H1 (cell line): ENCODE results near the gene WEE1.
"Not testable (repeated sequence)": the region's sequence is repeated elsewhere in the genome, so short reads cannot be mapped to it uniquely, and the experiment has no call there.

Experiments
- BCL11A ChIP-seq, 2 experiments: IDR thresholded peaks; one replicate each; pipeline ENCODE4 v1.6.1; 2011; ENCODE audit warnings: low read depth in 2 of 2, low read length in 2 of 2, mild to moderate bottlenecking in 2 of 2
- BRCA1 ChIP-seq: IDR thresholded peaks from 2 replicates; pipeline ENCODE4 v1.6.1; 2012; ENCODE audit warnings: low read depth, low read length, improper control_type of control experiment
- CTCF ChIP-seq, 3 experiments: IDR thresholded peaks; 1 replicate in 2 of 3; 2 replicates in 1 of 3; pipeline versions ENCODE4 v1.5.1 to v1.6.1; 2011; ENCODE audit warnings: low read length in 3 of 3, mild to moderate bottlenecking in 3 of 3, inconsistent platforms in 2 of 3, low read depth in 1 of 3, moderate library complexity in 1 of 3; ENCODE audit not compliant: insufficient read depth in 1 of 3; ENCODE audit errors: control extremely low read depth in 1 of 3
- EP300 ChIP-seq, 2 experiments: IDR thresholded peaks; 1 replicate in 1 of 2; 2 replicates in 1 of 2; pipeline ENCODE4 v1.6.1; 2011 to 2012; ENCODE audit warnings: low read depth in 2 of 2, low read length in 2 of 2, mild to moderate bottlenecking in 2 of 2, borderline replicate concordance in 1 of 2, inconsistent platforms in 1 of 2, moderate library complexity in 1 of 2
- EZH2 ChIP-seq: fragments of 200-600 bp; sonication (generic); IDR thresholded peaks from 2 replicates; pipeline ENCODE4 v1.7.1; 2012; ENCODE audit warnings: low read depth, mild to moderate bottlenecking, moderate library complexity, low read length, inconsistent platforms; ENCODE audit not compliant: severe bottlenecking
- GABPA ChIP-seq: IDR thresholded peaks from 2 replicates; pipeline ENCODE4 v1.6.1; 2011; ENCODE audit warnings: mild to moderate bottlenecking, low read length, moderate library complexity, borderline replicate concordance; ENCODE audit not compliant: insufficient read depth
- PHF8 ChIP-seq: fragments of 200-600 bp; sonication (generic); conservative IDR thresholded peaks from 2 replicates; pipeline ENCODE4 v1.7.1; 2012; ENCODE audit warnings: low read depth, mild to moderate bottlenecking, inconsistent platforms, low read length, moderate library complexity
- POLR2A ChIP-seq, 2 experiments: IDR thresholded peaks; 1 replicate in 1 of 2; 2 replicates in 1 of 2; pipeline ENCODE4 v1.6.1; 2011; ENCODE audit warnings: low read depth in 2 of 2, low read length in 2 of 2, mild to moderate bottlenecking in 2 of 2; ENCODE audit errors: control extremely low read depth in 1 of 2
- RXRA ChIP-seq: IDR thresholded peaks from 2 replicates; pipeline ENCODE4 v1.6.1; 2011; ENCODE audit warnings: low read depth, mild to moderate bottlenecking, low read length, moderate library complexity; ENCODE audit not compliant: insufficient read depth

DNA sequence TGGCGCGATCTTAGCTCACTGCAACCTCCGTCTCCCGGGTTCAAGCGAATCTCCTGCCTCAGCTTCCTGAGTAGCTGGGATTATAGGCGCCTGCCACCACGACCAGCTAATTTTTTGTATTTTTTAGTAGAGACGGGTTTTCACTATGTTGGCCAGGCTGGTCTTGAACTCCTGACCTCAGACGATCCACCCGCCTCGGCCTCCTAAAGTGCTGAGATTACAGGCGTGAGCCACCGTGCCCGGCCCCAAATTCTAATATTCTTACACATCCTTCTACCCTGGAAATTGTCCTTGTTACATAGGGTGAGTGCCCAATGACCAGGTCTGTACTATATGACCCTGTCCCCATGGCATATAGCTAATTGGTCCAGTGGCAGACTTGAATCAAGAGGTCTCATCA is 29.7 kb downstream of the WEE1 start:
- not testable (repeated sequence) for TF ChIP-seq BCL11A (IDR thresholded peaks at IDR 0.05; ENCODE audit: low read depth in 2 of 2, low read length in 2 of 2); CTCF (IDR thresholded peaks at IDR 0.05; ENCODE audit: control extremely low read depth in 1 of 3, insufficient read depth in 1 of 3, low read depth in 1 of 3, low read length in 3 of 3); PHF8; EZH2; POLR2A (IDR thresholded peaks at IDR 0.05; ENCODE audit: control extremely low read depth in 1 of 2, low read depth in 2 of 2, low read length in 2 of 2); RXRA; GABPA; EP300 (IDR thresholded peaks at IDR 0.05; ENCODE audit: borderline replicate concordance in 1 of 2, low read depth in 2 of 2, low read length in 2 of 2); BRCA1
